Cardiac septum (tissue), 1 donor: ENCODE data around the gene PLEKHO2. TPM values are rescaled to one million over a fixed set of nuclear protein-coding genes. Genes with fewer than 3 reads are reported as not detected.

Experiments used
- DNase-seq: peaks from one replicate; pipeline ENCODE4 v3.0.0-alpha.2; 2020; ENCODE audit warnings: low spot score
- intact Hi-C: fragments of 100-400 bp; cut with DNase I; formaldehyde crosslinking; loops from one replicate; pipeline ENCODE4 v1.14.0; 2022
- total RNA-seq: library from RNA; stranded (reverse); fragmentation: NEBNext Ultra II Directional; extraction: Animal tissue kit (Norgen Biotek cat#: 25700); gene quantifications from one replicate; pipeline ENCODE4 v1.2.1, GENCODE V29; 2021
- donor health status: DM: no; HTN: no; CAD: no.

Gene PLEKHO2
- total RNA-seq, 1 donor from 2014 or later: 10.4 TPM

DNA sequence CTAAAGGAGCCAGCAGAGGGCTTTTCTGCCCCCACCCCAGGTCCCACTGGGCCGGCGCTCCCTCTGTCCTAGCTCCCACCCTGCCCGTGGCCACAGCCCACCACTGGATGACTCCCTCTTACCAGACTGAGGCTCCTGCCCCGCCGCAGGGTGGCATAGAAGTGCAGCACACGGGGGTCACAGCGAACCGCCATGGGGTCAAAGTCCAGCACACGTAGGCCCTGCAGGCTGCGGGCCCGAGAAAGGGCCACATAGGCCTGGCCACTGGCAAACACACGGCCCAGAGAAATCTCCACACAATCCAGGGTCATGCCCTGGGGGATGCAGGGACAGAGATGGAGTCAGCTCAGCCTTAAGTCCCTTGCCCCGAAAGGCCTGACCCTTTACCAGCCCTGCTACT, 25.3 kb upstream of the PLEKHO2 start:
- DNase-seq: no peak
- intact Hi-C loops: no loop called here

GRCh38 chr15:64824929-64825430, 16.7 kb upstream of the PLEKHO2 start:
- intact Hi-C loops: no loop called here
- no peak for DNase-seq

DNA sequence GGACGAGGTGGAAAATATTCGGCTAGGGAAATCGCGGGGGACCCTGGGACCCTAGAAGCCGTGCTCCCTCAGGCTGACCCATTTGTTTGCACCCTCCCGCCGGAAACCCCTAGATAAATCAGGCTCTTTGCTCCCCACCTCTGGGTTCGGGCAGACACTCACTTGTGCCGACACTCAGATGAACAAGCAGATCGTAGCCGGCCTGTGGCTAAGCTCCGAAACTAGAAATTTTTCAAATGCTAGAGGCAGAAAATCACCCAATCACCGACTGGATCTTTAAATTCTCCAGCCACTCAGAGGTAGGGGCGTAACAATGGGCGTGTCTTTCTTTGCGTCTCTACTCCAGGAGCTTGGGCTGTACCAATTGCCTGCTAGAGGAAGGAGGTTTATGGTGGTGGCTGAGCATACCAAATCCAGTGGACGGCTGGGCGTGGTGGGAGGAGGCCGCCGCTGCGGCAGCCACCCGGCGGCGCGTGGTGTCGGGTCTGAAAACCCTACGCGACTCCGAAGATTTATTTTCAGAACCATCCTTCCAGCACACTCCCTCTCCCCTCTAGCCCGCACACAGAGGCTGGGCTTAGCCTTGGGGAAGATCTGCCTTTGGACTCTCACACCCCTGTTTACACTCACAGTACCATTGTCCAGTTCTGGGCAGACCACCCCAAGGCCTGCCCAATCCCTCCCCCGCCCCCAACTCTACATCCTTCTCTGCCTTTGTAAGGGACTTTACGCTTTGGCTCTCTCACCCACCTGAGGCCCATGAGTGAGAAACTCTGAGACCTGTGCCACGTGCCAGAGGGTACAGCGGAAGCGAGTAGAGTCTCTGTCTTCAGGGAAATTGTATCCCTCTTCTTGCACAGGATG, 16.1 kb upstream of the PLEKHO2 start, which contains the start of gene PIF1:
Gene PIF1, minus strand, starts transcription at position 217 of the 864 bp plus-strand sequence. CDS start 1,312 bp downstream, outside the sequence.
- intact Hi-C loops: no loop called here
- peak; percentile 94 for DNase-seq

- intact Hi-C loops: no loop called here
- no peak for DNase-seq
Observed at GRCh38 chr15:64828985-64829384, 12.7 kb upstream of the PLEKHO2 start.

DNA sequence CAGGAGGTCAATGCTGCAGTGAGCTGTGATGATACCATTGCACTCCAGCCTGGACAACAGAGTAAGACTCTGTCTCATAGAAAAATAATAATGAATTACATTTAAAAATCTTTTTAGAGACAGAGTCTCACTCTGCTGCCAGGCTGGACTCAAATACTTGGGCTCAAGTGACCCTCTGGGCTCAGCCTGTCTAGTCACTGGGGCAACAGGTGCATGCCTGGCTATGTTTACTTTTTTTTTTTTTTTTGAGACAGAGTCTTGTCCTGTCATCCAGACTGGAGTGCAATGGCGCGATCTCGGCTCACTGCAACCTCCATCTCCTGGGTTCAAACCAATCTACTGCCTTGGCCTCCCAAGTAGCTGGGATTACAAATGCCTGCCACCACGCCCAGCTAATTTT, 8.0 kb upstream of the PLEKHO2 start:
- no peak for DNase-seq
- intact Hi-C loops: no loop called here

- no peak for DNase-seq
- intact Hi-C loops: no loop called here
Observed at GRCh38 chr15:64836023-64836536, 5.6 kb upstream of the PLEKHO2 start.

DNA sequence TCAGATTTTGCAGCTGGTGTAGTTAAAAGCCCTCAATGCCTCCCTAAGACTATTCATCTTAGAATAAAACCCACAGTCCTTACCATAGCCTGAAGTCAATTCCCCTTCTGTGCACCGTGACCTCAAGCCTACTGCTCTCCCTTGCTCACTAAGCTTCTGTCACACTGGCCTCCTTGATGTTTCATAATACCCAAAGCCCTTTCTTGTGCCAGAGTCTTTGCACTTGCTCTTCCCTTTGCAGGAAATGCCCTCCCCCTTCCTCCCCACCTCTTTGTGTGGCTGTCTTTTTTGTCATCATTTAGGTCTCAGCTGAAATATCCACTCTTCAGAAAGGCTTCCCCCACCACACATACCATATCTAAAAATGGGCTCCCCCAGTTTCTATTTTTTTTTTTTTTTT, 4.2 kb upstream of the PLEKHO2 start:
- intact Hi-C loops: no loop called here
- no peak for DNase-seq

GRCh38 chr15:64841060-64841343, 713 bp upstream of the PLEKHO2 start:
- DNase-seq: no peak
- intact Hi-C loops: loop anchor here (5.0 kb wide), 1 partner anchor 56 kb away; no protein-coding TSS in a partner anchor

DNA sequence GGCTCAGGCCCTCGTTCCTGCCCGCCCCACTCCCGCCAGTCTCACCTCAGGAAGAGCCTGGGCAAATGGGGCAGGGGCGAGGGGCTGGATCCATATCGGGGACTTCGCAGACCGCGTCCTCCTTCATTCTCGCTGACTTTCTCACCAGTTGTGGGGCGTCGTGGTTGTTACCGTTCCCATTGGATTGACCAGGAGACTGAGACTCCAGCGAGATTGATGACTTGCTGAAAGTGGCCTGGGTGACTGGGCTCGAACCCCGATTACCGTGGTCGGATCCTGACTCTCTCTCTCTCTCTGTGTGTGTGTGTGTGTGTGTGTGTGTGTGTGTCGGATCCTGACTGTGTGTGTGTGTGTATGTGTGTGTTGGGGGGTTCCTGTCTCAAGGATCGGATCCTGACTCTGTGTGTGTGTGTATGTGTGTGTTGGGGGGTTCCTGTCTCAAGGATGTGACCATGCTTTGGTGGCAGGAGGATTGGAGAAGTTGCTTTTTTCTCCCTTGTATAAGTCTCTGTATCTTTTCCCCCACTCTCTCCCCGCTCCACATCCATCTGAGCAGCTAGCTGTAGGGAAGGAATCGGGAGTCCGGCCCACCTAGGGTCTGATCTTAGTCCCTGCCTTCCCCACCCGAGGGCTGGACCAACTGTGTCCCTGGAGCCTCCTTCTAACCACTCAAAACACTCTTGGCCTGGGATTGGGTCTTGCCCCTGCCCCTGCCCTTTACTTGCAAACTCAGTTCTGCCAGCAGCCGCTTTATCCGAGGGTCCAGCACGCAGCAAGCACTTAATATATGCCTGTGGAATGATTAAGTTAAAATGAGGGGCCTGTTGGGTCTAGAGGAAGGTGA, 603 bp downstream of the PLEKHO2 start:
- intact Hi-C loops: loop anchor here (5.0 kb wide), 1 partner anchor 55 kb away; no protein-coding TSS in a partner anchor
- DNase-seq: no peak

DNA sequence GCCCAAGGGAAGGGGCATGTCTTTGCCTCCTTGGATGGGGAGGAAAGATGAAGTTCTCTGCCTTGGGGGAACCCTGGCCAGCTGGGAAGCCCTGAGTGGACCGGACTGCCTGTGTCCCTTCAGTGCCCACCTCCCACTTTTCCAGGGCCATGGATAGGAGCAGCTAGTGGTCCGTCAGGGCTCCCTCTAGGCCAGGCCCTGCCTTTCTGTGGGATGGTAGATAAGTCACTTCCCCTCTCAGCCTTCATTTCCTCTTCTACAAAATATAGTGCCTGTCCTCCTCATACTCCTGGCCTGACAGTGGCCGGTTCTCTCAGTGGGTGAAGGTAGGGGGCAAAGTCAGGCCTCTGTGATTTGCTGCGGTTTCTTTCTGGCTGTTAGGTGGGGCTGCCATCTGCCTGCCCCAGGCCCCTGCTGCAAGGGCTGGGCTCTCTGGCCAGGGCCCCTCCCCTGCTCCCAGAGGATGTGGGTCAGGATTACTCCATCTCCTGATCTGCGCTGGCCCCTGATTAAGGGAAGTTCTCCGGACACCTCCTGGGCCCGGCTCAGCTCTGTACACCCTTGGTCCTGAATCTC, 1.4 kb downstream of the PLEKHO2 start:
- intact Hi-C loops: loop anchor here (5.0 kb wide), 1 partner anchor 54 kb away; no protein-coding TSS in a partner anchor
- DNase-seq: peak; percentile 87

DNA sequence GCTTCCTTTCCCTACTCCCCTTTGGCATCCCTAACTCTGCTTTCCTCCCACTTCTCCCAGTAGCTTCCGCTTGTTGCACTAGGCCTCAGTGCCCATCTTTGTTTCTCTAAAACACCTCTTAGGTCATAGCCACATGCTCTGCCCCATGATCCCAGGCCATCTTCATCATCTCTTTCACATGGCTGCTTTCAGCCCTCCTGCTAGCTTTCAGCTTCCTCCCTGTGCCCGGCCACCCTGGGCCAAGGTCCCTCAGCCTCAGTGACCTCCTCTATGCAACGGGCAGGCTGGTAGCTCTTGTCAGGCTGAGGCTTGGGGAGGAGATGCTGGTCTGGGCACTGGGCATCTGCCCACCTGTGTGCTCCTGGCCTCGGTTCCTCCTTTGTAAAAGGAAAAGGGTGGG, 2.3 kb downstream of the PLEKHO2 start:
- no peak for DNase-seq
- intact Hi-C loops: loop anchor here (5.0 kb wide), 1 partner anchor 53 kb away; no protein-coding TSS in a partner anchor

GRCh38 chr15:64844576-64845145, 2.9 kb downstream of the PLEKHO2 start:
- intact Hi-C loops: loop anchor here (5.0 kb wide), 1 partner anchor 53 kb away; no protein-coding TSS in a partner anchor
- DNase-seq: no peak

- DNase-seq: no peak
- intact Hi-C loops: no loop called here
Observed at GRCh38 chr15:64845183-64845611, 3.5 kb downstream of the PLEKHO2 start.

DNA sequence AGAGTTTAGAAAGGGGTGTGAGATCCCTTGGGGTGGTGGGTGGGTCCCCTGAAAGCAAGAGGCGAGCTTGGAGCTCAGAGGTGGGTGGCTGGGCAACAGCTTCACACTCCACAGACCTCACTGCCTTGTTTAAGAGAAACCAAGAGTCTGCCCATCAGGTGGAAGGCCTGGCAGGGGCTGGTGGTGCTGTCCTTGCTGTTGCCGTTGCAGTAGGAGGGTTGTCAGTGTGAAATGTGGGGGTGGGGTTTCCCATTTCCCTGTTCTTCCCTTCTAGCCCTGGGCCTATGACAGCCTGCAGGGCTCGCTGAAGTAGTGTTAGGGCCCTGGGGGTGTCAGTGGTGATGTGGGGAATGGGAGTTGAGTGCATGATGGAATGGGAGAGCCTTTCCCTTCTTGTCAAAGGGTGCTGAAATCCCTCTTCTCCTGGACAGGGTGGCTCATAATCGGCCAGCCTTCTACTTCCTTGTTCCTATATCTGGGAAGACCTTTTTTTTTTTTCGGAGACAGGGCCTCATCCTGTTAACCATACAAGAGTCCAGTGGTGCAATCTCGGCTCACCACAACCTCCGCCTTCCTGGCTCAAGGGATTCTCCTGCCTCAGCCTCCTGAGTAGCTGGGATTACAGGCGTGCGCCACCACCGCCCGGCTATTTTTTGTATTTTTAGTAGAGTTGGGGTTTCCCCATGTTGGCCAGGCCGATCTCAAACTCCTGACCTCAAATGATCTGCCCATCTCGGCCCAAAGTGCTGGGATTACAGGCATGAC, 4.3 kb downstream of the PLEKHO2 start:
- intact Hi-C loops: no loop called here
- no peak for DNase-seq

DNA sequence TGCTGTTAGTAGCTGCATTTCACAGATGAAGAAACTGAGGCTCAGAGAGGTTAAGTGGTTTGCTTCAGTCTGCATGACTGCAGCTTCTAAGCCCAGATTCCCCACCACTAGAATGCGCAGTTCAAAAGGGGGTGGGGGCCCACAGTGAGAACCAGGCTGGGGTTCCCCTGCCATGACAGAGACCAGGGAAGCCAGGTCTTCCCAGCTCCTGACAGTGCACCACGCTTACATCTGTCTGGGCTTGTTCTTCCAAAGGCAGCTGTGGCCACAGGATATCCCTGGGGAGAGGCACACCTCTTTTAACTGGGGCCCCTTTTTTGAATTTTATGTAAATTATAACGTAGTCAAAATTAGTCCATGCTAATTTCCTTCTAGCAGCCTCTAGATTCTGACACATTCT, 5.3 kb downstream of the PLEKHO2 start:
- no peak for DNase-seq
- intact Hi-C loops: no loop called here

DNA sequence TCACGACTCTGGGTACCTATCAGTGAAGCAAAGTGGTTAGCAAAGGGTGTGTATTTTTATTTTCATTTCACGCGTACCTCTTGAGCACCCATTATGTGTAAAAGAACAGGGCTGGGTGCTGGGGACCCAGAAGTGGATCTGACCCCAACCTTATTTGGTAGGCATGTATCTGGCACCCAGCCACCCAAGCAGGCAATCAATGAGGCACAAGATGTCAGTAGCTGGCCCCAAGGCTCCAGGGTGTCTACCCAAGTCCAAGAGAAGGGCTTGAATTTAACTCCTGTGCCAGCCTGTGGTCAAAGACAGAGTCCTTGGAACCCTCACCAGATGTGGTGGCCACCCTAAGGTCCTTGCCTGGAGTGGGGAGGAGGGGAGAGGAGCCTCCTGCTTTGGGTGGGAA, 5.7 kb downstream of the PLEKHO2 start:
- DNase-seq: no peak
- intact Hi-C loops: no loop called here

- DNase-seq: no peak
- intact Hi-C loops: no loop called here
Observed at GRCh38 chr15:64847876-64848716, 6.4 kb downstream of the PLEKHO2 start.
